Measurements from ENCODE around the gene EBLN2. TPM values are rescaled to one million over a fixed set of nuclear protein-coding genes. Genes with fewer than 3 reads are reported as not detected.

EBLN2 gene
- total RNA-seq, 4 donors from 2014 or later = 1.1 to 6.3 (median 4.4) TPM

- Histone ChIP-seq H3K27me3 (no peaks in the 10 kb centered on the region), H3K9me3 (no peaks in the 10 kb centered on the region), H3K4me3 (no peak overlapping the region), H3K27ac (no peak overlapping the region), H3K4me1 (peaks cover 0 to 35% (median 12%) of the 10 kb centered on the region in 3 donors), H3K36me3 (no peaks in the 10 kb centered on the region)
- intact Hi-C loops (cut with DNase I) = no loop called here
- 41 to 46% methylated on average over 2 of the region's 2 CpGs for WGBS, 2 donors
- no peak for DNase-seq
- TF ChIP-seq, protein P1, sequence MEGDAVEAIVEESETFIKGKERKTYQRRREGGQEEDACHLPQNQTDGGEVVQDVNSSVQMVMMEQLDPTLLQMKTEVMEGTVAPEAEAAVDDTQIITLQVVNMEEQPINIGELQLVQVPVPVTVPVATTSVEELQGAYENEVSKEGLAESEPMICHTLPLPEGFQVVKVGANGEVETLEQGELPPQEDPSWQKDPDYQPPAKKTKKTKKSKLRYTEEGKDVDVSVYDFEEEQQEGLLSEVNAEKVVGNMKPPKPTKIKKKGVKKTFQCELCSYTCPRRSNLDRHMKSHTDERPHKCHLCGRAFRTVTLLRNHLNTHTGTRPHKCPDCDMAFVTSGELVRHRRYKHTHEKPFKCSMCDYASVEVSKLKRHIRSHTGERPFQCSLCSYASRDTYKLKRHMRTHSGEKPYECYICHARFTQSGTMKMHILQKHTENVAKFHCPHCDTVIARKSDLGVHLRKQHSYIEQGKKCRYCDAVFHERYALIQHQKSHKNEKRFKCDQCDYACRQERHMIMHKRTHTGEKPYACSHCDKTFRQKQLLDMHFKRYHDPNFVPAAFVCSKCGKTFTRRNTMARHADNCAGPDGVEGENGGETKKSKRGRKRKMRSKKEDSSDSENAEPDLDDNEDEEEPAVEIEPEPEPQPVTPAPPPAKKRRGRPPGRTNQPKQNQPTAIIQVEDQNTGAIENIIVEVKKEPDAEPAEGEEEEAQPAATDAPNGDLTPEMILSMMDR (IDR thresholded peaks at IDR 0.05) = no peak
- TF ChIP-seq POLR2A (IDR thresholded peaks at IDR 0.05) = no peak
These were observed 29.8 kb upstream of the EBLN2 start for GRCh38 chr3:73031573-73032103.

DNA sequence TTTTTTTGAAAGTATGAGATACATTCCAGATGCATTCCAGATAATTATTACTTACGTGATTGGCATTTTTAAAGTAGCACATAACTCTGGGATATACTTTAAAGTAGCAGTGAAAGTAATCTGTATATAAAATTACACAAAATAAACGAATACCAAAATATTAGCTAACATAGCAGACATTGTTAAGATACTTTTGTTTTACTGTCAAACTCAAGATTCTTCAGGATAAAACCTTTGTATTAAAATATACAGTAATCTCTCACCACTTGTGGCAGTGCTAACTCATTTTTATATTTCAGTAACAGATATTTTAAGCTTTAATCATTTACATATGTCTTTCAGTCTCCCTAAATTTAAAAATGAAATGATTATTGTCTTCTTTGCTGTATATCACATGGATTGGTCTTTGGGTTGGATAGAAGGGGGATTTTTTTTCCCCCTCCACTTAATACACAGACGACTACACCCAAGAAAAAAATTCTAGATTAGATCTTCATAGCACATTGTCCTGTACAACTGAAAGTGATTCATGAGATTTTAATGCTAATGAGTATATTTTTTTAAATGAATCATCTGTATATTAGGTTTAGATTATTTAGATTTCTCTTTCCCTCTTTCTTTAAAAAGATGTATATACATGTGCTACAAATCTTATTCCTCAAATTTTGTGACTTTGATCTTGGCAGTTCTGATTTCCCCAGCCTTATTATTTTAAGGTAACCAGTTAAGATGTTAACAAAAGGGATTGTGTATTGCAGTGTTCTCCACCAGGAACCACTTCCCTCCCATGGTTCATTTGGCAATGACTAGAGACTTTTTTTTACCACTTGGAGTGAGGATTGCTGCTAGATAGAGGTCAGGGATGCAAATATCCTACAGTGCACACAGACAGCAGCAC is 24.5 kb upstream of the EBLN2 start:
- H3K9me3 ChIP-seq = no peaks in the 10 kb centered on the region
- H3K27me3 ChIP-seq = no peaks in the 10 kb centered on the region
- intact Hi-C loops (cut with DNase I) = no loop called here
- peaks cover 0 to 59% (median 13%) of the 10 kb centered on the region in 3 donors for H3K4me1 ChIP-seq
- TF ChIP-seq, protein P1 (IDR thresholded peaks at IDR 0.05) = no peak
- no peak for TF ChIP-seq POLR2A (IDR thresholded peaks at IDR 0.05)
- no peaks in the 10 kb centered on the region for H3K36me3 ChIP-seq
- H3K4me3 ChIP-seq = no peak overlapping the region
- 43 to 50% methylated on average over 3 of the region's 3 CpGs for WGBS, 2 donors
- DNase-seq = no peak
- H3K27ac ChIP-seq = no peak overlapping the region

GRCh38 chr3:73041537-73041936 is 19.9 kb upstream of the EBLN2 start:
- Histone ChIP-seq H3K4me1 (peaks cover 0 to 88% (median 19%) of the 10 kb centered on the region in 3 donors), H3K9me3 (no peaks in the 10 kb centered on the region), H3K27me3 (no peaks in the 10 kb centered on the region), H3K36me3 (no peaks in the 10 kb centered on the region), H3K27ac (peak overlapping the region in 2 of 4 donors; percentile 58 to 65), H3K4me3 (no peak overlapping the region)
- WGBS, 2 donors = 26 to 27% methylated on average over 3 of the region's 3 CpGs
- TF ChIP-seq, protein P1 (IDR thresholded peaks at IDR 0.05) = no peak
- no peak for TF ChIP-seq POLR2A (IDR thresholded peaks at IDR 0.05)
- intact Hi-C loops (cut with DNase I) = no loop called here
- no peak for DNase-seq

GRCh38 chr3:73043414-73043813 is 18.0 kb upstream of the EBLN2 start:
- H3K36me3 ChIP-seq = peaks cover 0 to 8% (median 0%) of the 10 kb centered on the region in 3 donors
- TF ChIP-seq POLR2A (IDR thresholded peaks at IDR 0.05) = no peak
- TF ChIP-seq, protein P1 (IDR thresholded peaks at IDR 0.05) = no peak
- H3K9me3 ChIP-seq = no peaks in the 10 kb centered on the region
- H3K27ac ChIP-seq = no peak overlapping the region
- WGBS, 2 donors = 55 to 79% methylated on average over 1 of the region's 1 CpG
- intact Hi-C loops (cut with DNase I) = no loop called here
- peaks cover 0 to 73% (median 15%) of the 10 kb centered on the region in 3 donors for H3K4me1 ChIP-seq
- DNase-seq = no peak
- no peak overlapping the region for H3K4me3 ChIP-seq
- no peaks in the 10 kb centered on the region for H3K27me3 ChIP-seq

GRCh38 chr3:73045391-73045790 is 16.1 kb upstream of the EBLN2 start:
- 53 to 74% methylated on average over 6 of the region's 6 CpGs for WGBS, 2 donors
- Histone ChIP-seq H3K36me3 (peaks cover 0 to 15% (median 0%) of the 10 kb centered on the region in 3 donors), H3K27ac (no peak overlapping the region), H3K4me1 (peaks cover 0 to 60% (median 15%) of the 10 kb centered on the region in 3 donors), H3K4me3 (no peak overlapping the region), H3K9me3 (no peaks in the 10 kb centered on the region), H3K27me3 (no peaks in the 10 kb centered on the region)
- TF ChIP-seq, protein P1 (IDR thresholded peaks at IDR 0.05) = no peak
- no peak for TF ChIP-seq POLR2A (IDR thresholded peaks at IDR 0.05)
- intact Hi-C loops (cut with DNase I) = no loop called here
- DNase-seq = no peak
